Measurements from ENCODE around the gene SYCN. TPM values are rescaled to one million over a fixed set of nuclear protein-coding genes. Genes with fewer than 3 reads are reported as not detected.

SYCN gene
- total RNA-seq, 1 donor from 2014 or later, result not detected

GRCh38 chr19:39197808-39198207, 6.3 kb downstream of the SYCN start:
- no peak for ATAC-seq (ENCODE audit: poor library complexity)
- DNase-seq, result no peak
- intact Hi-C loops (cut with DNase I), result no loop called here

GRCh38 chr19:39196860-39197562, 7.1 kb downstream of the SYCN start, which contains the start of gene NCCRP1:
TSS of gene NCCRP1 (plus strand) at chr19:39196964. CDS start at chr19:39196983, 19 bp downstream.
- ATAC-seq (ENCODE audit: poor library complexity) (no peak), DNase-seq (no peak)
- intact Hi-C loops (cut with DNase I), result no loop called here

- ATAC-seq (ENCODE audit: poor library complexity), result no peak
- intact Hi-C loops (cut with DNase I), result no loop called here
- no peak for DNase-seq
These were observed 7.7 kb downstream of the SYCN start for GRCh38 chr19:39196320-39196719.

GRCh38 chr19:39195755-39196154, 8.3 kb downstream of the SYCN start:
- intact Hi-C loops (cut with DNase I), result no loop called here
- DNase-seq (no peak), ATAC-seq (ENCODE audit: poor library complexity) (no peak)

GRCh38 chr19:39194832-39195542, 9.1 kb downstream of the SYCN start:
- intact Hi-C loops (cut with DNase I), result no loop called here
- ATAC-seq (ENCODE audit: poor library complexity) (no peak), DNase-seq (no peak)

- intact Hi-C loops (cut with DNase I), result no loop called here
- DNase-seq, result no peak
- ATAC-seq (ENCODE audit: poor library complexity), result peak; percentile 48
These were observed 10.3 kb downstream of the SYCN start for GRCh38 chr19:39193803-39194202.

- DNase-seq (no peak), ATAC-seq (ENCODE audit: poor library complexity) (no peak)
- intact Hi-C loops (cut with DNase I), result no loop called here
These were observed 11.2 kb downstream of the SYCN start for GRCh38 chr19:39192846-39193245.

- no peak for ATAC-seq (ENCODE audit: poor library complexity)
- DNase-seq, result no peak
- intact Hi-C loops (cut with DNase I), result no loop called here
These were observed 13.3 kb downstream of the SYCN start for GRCh38 chr19:39190768-39191167.

GRCh38 chr19:39188960-39189359, 15.1 kb downstream of the SYCN start:
- ATAC-seq (ENCODE audit: poor library complexity), result no peak
- no peak for DNase-seq
- intact Hi-C loops (cut with DNase I), result loop anchor here (5.0 kb wide), 1 partner anchor 67 kb away; no protein-coding TSS in a partner anchor

- DNase-seq (no peak), ATAC-seq (ENCODE audit: poor library complexity) (no peak)
- intact Hi-C loops (cut with DNase I), result loop anchor here (5.0 kb wide), 1 partner anchor 65 kb away; no protein-coding TSS in a partner anchor
These were observed 16.5 kb downstream of the SYCN start for GRCh38 chr19:39187552-39187943.

- DNase-seq (no peak), ATAC-seq (ENCODE audit: poor library complexity) (no peak)
- intact Hi-C loops (cut with DNase I), result loop anchor here (5.0 kb wide), 1 partner anchor 64 kb away; no protein-coding TSS in a partner anchor
These were observed 17.7 kb downstream of the SYCN start for GRCh38 chr19:39186391-39186790.

GRCh38 chr19:39183104-39183503, 21.0 kb downstream of the SYCN start:
- intact Hi-C loops (cut with DNase I), result no loop called here
- ATAC-seq (ENCODE audit: poor library complexity) (no peak), DNase-seq (no peak)

- intact Hi-C loops (cut with DNase I), result no loop called here
- ATAC-seq (ENCODE audit: poor library complexity), result no peak
These were observed 21.9 kb downstream of the SYCN start for GRCh38 chr19:39182174-39182505.

GRCh38 chr19:39181500-39182173, 22.4 kb downstream of the SYCN start:
- DNase-seq, result no peak
- intact Hi-C loops (cut with DNase I), result no loop called here
- ATAC-seq (ENCODE audit: poor library complexity), result no peak

More at GRCh38 chr19:39182174-39182505, 21.9 kb downstream of the SYCN start:
- DNase-seq, result no peak

- DNase-seq (no peak), ATAC-seq (ENCODE audit: poor library complexity) (no peak)
- intact Hi-C loops (cut with DNase I), result no loop called here
These were observed 23.3 kb downstream of the SYCN start for GRCh38 chr19:39180749-39181148.

GRCh38 chr19:39179754-39180153, 24.3 kb downstream of the SYCN start:
- ATAC-seq (ENCODE audit: poor library complexity) (no peak), DNase-seq (no peak)
- intact Hi-C loops (cut with DNase I), result no loop called here

GRCh38 chr19:39178296-39179006, 25.6 kb downstream of the SYCN start:
- DNase-seq (no peak), ATAC-seq (ENCODE audit: poor library complexity) (no peak)
- intact Hi-C loops (cut with DNase I), result no loop called here

GRCh38 chr19:39177736-39178135, 26.3 kb downstream of the SYCN start:
- DNase-seq (no peak), ATAC-seq (ENCODE audit: poor library complexity) (no peak)
- intact Hi-C loops (cut with DNase I), result no loop called here

GRCh38 chr19:39177110-39177699, 26.9 kb downstream of the SYCN start:
- DNase-seq (no peak), ATAC-seq (ENCODE audit: poor library complexity) (no peak)
- intact Hi-C loops (cut with DNase I), result no loop called here

All from Right ventricle myocardium superior (tissue), 1 donor.